ENCODE measurements around the gene PFKL.

Gene PFKL

DNA sequence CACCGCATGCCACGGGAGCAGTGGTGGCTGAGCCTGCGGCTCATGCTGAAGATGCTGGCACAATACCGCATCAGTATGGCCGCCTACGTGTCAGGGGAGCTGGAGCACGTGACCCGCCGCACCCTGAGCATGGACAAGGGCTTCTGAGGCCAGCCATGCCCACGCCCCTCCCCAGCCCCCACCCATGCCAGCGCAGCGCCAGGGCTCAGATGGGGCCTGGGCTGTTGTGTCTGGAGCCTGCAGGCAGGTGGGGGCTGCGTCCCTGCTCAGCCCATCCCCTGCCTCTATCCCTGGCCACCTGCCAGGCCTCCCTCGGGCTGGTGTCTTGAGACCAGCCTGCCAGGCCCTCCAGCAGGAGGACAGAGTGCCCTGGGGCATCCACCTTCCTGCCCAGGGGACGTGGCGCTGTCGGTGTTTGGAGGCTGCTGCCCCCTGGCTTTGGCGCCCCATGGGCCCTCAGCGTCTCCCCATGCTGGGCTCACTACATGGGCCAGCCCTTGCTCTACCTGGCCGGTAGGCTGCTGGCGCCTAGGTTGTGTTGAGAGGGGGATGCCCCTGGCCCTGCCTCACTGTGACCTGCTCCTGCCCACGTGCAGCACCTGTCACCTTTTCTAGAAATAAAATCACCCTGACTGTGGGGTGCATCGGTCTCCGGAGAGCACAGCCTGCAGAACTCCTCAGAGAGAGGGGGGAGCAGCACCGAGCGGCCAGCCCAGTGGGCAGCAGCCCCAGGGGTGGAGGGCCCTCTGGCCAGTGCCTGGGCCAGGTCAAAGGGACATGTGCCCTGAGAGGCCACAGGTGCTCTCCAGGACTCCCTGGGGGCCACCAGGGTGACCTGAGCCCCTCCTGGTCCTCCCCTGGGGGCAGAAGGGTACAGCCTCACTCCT is 27.1 kb downstream of the PFKL start:
- no peak for DNase-seq (ENCODE audit: low read depth)
- TF ChIP-seq, protein P1, sequence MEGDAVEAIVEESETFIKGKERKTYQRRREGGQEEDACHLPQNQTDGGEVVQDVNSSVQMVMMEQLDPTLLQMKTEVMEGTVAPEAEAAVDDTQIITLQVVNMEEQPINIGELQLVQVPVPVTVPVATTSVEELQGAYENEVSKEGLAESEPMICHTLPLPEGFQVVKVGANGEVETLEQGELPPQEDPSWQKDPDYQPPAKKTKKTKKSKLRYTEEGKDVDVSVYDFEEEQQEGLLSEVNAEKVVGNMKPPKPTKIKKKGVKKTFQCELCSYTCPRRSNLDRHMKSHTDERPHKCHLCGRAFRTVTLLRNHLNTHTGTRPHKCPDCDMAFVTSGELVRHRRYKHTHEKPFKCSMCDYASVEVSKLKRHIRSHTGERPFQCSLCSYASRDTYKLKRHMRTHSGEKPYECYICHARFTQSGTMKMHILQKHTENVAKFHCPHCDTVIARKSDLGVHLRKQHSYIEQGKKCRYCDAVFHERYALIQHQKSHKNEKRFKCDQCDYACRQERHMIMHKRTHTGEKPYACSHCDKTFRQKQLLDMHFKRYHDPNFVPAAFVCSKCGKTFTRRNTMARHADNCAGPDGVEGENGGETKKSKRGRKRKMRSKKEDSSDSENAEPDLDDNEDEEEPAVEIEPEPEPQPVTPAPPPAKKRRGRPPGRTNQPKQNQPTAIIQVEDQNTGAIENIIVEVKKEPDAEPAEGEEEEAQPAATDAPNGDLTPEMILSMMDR (IDR thresholded peaks at IDR 0.05; ENCODE audit: low read depth, low read length, missing control alignments): no peak
- in situ Hi-C loops (cut with HindIII; ENCODE audit: low sequenced_read_pairs): no loop called here
- H3K4me3 ChIP-seq (ENCODE audit: low read depth, low read length): no peak overlapping the region

GRCh38 chr21:44327603-44327974 is 27.7 kb downstream of the PFKL start:
- TF ChIP-seq, protein P1 (IDR thresholded peaks at IDR 0.05; ENCODE audit: low read depth, low read length, missing control alignments): no peak
- in situ Hi-C loops (cut with HindIII; ENCODE audit: low sequenced_read_pairs): no loop called here
- no peak for DNase-seq (ENCODE audit: low read depth)
- no peak overlapping the region for H3K4me3 ChIP-seq (ENCODE audit: low read depth, low read length)

GRCh38 chr21:44328242-44328895 is 28.5 kb downstream of the PFKL start:
- H3K4me3 ChIP-seq (ENCODE audit: low read depth, low read length): no peak overlapping the region
- TF ChIP-seq, protein P1 (IDR thresholded peaks at IDR 0.05; ENCODE audit: low read depth, low read length, missing control alignments): no peak
- DNase-seq (ENCODE audit: low read depth): no peak
- in situ Hi-C loops (cut with HindIII; ENCODE audit: low sequenced_read_pairs): no loop called here

- H3K4me3 ChIP-seq (ENCODE audit: low read depth, low read length): no peak overlapping the region
- TF ChIP-seq, protein P1 (IDR thresholded peaks at IDR 0.05; ENCODE audit: low read depth, low read length, missing control alignments): no peak
- no peak for DNase-seq (ENCODE audit: low read depth)
- in situ Hi-C loops (cut with HindIII; ENCODE audit: low sequenced_read_pairs): no loop called here
Measured at GRCh38 chr21:44329086-44329889, 29.4 kb downstream of the PFKL start.

- DNase-seq (ENCODE audit: low read depth): no peak
- no peak overlapping the region for H3K4me3 ChIP-seq (ENCODE audit: low read depth, low read length)
- TF ChIP-seq, protein P1 (IDR thresholded peaks at IDR 0.05; ENCODE audit: low read depth, low read length, missing control alignments): no peak
- in situ Hi-C loops (cut with HindIII; ENCODE audit: low sequenced_read_pairs): no loop called here
Measured at GRCh38 chr21:44329971-44330681, 30.3 kb downstream of the PFKL start.

GRCh38 chr21:44330698-44331097 is 30.8 kb downstream of the PFKL start:
- in situ Hi-C loops (cut with HindIII; ENCODE audit: low sequenced_read_pairs): no loop called here
- no peak for DNase-seq (ENCODE audit: low read depth)
- TF ChIP-seq, protein P1 (IDR thresholded peaks at IDR 0.05; ENCODE audit: low read depth, low read length, missing control alignments): no peak
- H3K4me3 ChIP-seq (ENCODE audit: low read depth, low read length): no peak overlapping the region

All from astrocyte of the cerebellum (primary cell).